Neural cell (in vitro differentiated cells): ENCODE data around the gene PLPP3.

Source experiments
- POLR2AphosphoS5 ChIP-seq: IDR thresholded peaks from 2 replicates; pipeline ENCODE4 v1.6.1; 2012
- TF ChIP-seq, protein P1 (sequence below): fragments of 450-650 bp; IDR thresholded peaks from 2 replicates; pipeline ENCODE4 v1.5.1; 2014; ENCODE audit warnings: antibody characterized with exemption, mild to moderate bottlenecking, moderate library complexity; ENCODE audit not compliant: poor library complexity, severe bottlenecking

- TF ChIP-seq, protein P1, sequence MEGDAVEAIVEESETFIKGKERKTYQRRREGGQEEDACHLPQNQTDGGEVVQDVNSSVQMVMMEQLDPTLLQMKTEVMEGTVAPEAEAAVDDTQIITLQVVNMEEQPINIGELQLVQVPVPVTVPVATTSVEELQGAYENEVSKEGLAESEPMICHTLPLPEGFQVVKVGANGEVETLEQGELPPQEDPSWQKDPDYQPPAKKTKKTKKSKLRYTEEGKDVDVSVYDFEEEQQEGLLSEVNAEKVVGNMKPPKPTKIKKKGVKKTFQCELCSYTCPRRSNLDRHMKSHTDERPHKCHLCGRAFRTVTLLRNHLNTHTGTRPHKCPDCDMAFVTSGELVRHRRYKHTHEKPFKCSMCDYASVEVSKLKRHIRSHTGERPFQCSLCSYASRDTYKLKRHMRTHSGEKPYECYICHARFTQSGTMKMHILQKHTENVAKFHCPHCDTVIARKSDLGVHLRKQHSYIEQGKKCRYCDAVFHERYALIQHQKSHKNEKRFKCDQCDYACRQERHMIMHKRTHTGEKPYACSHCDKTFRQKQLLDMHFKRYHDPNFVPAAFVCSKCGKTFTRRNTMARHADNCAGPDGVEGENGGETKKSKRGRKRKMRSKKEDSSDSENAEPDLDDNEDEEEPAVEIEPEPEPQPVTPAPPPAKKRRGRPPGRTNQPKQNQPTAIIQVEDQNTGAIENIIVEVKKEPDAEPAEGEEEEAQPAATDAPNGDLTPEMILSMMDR, result no peak
- no peak for TF ChIP-seq POLR2AphosphoS5
Observed at GRCh38 chr1:56516539-56517252, 62.7 kb downstream of the PLPP3 start.
